ENCODE results near the gene CYFIP2. TPM values are rescaled to one million over a fixed set of nuclear protein-coding genes. Genes with fewer than 3 reads are reported as not detected.

CYFIP2 gene
- total RNA-seq, 1 experiment from 2014 or later, result 45.1 TPM

DNA sequence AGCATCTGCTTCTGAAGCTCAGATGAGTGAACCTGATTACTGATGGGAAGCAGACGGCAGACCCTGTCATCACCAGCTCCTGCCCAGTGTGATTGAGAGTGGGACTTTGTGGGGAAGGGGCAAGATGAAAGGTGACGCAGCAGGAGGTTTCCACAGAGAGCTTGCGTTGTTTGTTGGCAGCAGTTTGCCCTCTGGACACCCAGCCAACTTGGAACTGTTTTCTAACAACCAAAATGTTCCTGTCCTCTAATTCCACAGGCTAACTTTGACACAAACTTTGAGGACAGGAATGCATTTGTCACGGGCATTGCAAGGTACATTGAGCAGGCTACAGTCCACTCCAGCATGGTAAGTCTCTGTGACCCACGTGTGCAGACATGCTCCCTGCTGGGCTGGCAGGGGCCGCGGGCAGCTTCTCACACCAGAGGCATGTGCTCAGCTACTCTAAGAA, 20.9 kb downstream of the CYFIP2 start:
- no TSS peak for BruUV-seq (replicated peaks)
- POLR2A ChIA-PET, result no interaction called here
- DNase-seq (ENCODE audit: low read depth, low spot score) (no peak), ATAC-seq (no peak)
- Histone ChIP-seq H3K9me2 (ENCODE audit: insufficient read depth) (no peaks in the 10 kb centered on the region; the same call in 1 of the 2 replicates), H3K79me2 (ENCODE audit: insufficient read depth, low read length) (no peaks in the 10 kb centered on the region), H3K4me1 (ENCODE audit: control insufficient read depth in 1 of 2, insufficient read depth in 2 of 2, low read length in 2 of 2) (peaks cover 10 to 19% of the 10 kb centered on the region in 2 experiments), H4K20me1 (ENCODE audit: insufficient read depth) (no peaks in the 10 kb centered on the region), H3K27ac (ENCODE audit: low read depth, low read length) (no peak overlapping the region), H3K36me3 (ENCODE audit: control insufficient read depth in 1 of 2, insufficient read depth in 2 of 2, low read length in 2 of 2) (0 out of 4 replicates have a peak, but pooled peaks cover 0 to 5% of the 10 kb centered on the region in 2 experiments), H3K9me3 (ENCODE audit: control insufficient read depth in 1 of 2, insufficient read depth in 1 of 2, low read depth in 1 of 2, low read length in 2 of 2) (no peaks in the 10 kb centered on the region), H2AFZ (ENCODE audit: low read depth, low read length, poor library complexity, severe bottlenecking) (no peak overlapping the region), H3K9ac (ENCODE audit: low read length) (no peak overlapping the region), H3K4me2 (ENCODE audit: low read length) (no peak overlapping the region), H3K4me3 (replicated peaks in 1 of 2; ENCODE audit: low read depth in 1 of 2, low read length in 2 of 2) (no peak overlapping the region), H3K27me3 (ENCODE audit: insufficient read depth, low read length) (no peaks in the 10 kb centered on the region)
- TF ChIP-seq FOSL1 (IDR thresholded peaks at IDR 0.05; ENCODE audit: low read depth), result no peak
- no peak for TF ChIP-seq ZFX (IDR thresholded peaks at IDR 0.05)
- TF ChIP-seq, protein P1, sequence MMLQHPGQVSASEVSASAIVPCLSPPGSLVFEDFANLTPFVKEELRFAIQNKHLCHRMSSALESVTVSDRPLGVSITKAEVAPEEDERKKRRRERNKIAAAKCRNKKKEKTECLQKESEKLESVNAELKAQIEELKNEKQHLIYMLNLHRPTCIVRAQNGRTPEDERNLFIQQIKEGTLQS (IDR thresholded peaks at IDR 0.05), result no peak
- TF ChIP-seq SP1 (IDR thresholded peaks at IDR 0.05; ENCODE audit: low read depth), result no peak
- TF ChIP-seq POLR2AphosphoS5 (IDR thresholded peaks at IDR 0.05; ENCODE audit: low read depth, low read length), result no peak
- TF ChIP-seq TCF7L2 (IDR thresholded peaks at IDR 0.05; ENCODE audit: borderline replicate concordance, extremely low read depth, insufficient read depth, insufficient read length), result no peak
- TF ChIP-seq EZH2 (IDR thresholded peaks at IDR 0.05), result no peak
- TF ChIP-seq, protein P2, sequence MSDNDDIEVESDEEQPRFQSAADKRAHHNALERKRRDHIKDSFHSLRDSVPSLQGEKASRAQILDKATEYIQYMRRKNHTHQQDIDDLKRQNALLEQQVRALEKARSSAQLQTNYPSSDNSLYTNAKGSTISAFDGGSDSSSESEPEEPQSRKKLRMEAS (IDR thresholded peaks at IDR 0.05), result no peak
- CTCF ChIA-PET, result interaction anchor here (1.9 kb wide), 1 partner anchor 32 kb away, joined by 4 read pairs; no protein-coding TSS in a partner anchor
- RAD21 ChIA-PET (ENCODE audit: low non-redundant PET in 1 of 2, low total read pairs in 2 of 2, uncharacterized antibody in 2 of 2, unreplicated experiment in 2 of 2), result no interaction called here
- intact Hi-C loops (cut with micrococcal nuclease), result no loop called here

DNA sequence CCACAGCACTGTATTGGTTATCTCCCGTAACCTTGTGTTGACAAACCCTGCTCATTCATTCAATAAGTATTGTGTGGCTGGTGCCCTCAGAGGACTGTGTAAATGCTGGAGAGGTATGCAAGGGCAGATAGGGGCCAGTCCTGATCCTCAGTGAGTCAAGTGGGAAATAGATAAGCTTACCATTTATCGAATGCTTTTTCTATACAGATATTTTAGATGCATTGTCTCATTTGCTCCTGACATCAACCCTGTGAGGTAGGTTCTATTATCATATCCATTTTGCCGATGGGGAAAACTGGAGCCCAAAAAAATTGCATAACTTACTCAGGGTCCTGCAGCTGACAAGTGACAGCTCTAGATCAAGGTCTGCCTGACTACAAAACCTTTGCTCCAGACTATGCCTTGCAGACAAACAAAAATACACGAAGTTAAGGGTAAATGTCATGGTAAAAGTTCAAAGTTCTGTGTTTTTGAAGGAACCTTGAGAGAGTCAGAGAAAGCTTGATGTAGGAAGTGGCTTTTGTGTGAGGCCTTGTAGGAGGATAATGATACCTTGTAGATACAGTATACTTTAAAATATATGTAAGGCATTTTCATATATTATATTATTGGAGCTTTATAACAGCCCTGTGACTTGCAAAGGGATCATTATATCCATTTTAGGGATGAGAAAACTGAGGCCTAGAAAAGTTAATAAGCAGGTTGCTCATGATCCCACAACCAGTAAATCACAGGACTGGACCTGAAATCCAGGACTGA, 22.7 kb downstream of the CYFIP2 start:
- Histone ChIP-seq H3K36me3 (ENCODE audit: control insufficient read depth in 1 of 2, insufficient read depth in 2 of 2, low read length in 2 of 2) (0 out of 4 replicates have a peak, but pooled peaks cover 0 to 5% of the 10 kb centered on the region in 2 experiments), H3K9ac (ENCODE audit: low read length) (no peak overlapping the region), H3K27me3 (ENCODE audit: insufficient read depth, low read length) (no peaks in the 10 kb centered on the region), H4K20me1 (ENCODE audit: insufficient read depth) (no peaks in the 10 kb centered on the region), H3K4me1 (ENCODE audit: control insufficient read depth in 1 of 2, insufficient read depth in 2 of 2, low read length in 2 of 2) (peaks cover 10 to 19% of the 10 kb centered on the region in 2 experiments), H2AFZ (ENCODE audit: low read depth, low read length, poor library complexity, severe bottlenecking) (no peak overlapping the region), H3K27ac (ENCODE audit: low read depth, low read length) (no peak overlapping the region), H3K4me2 (ENCODE audit: low read length) (no peak overlapping the region), H3K4me3 (replicated peaks in 1 of 2; ENCODE audit: low read depth in 1 of 2, low read length in 2 of 2) (no peak overlapping the region), H3K9me3 (ENCODE audit: control insufficient read depth in 1 of 2, insufficient read depth in 1 of 2, low read depth in 1 of 2, low read length in 2 of 2) (no peaks in the 10 kb centered on the region), H3K9me2 (ENCODE audit: insufficient read depth) (no peaks in the 10 kb centered on the region; the same call in 1 of the 2 replicates), H3K79me2 (ENCODE audit: insufficient read depth, low read length) (no peaks in the 10 kb centered on the region)
- no TSS peak for BruUV-seq (replicated peaks)
- intact Hi-C loops (cut with micrococcal nuclease), result no loop called here
- ChIA-PET RAD21 (ENCODE audit: low non-redundant PET in 1 of 2, low total read pairs in 2 of 2, uncharacterized antibody in 2 of 2, unreplicated experiment in 2 of 2) (no interaction called here), CTCF (no interaction called here), POLR2A (no interaction called here)
- no peak for DNase-seq (ENCODE audit: low read depth, low spot score)
- ATAC-seq, result no peak
- no peak for TF ChIP-seq SIN3A (IDR thresholded peaks at IDR 0.05; ENCODE audit: low read depth)
- TF ChIP-seq YY1 (IDR thresholded peaks at IDR 0.05; ENCODE audit: extremely low read depth, insufficient replicate concordance, low read depth, low read length), result no peak
- no peak for TF ChIP-seq EZH2 (IDR thresholded peaks at IDR 0.05)
- TF ChIP-seq, protein P2 (IDR thresholded peaks at IDR 0.05), result no peak
- no peak for TF ChIP-seq SP1 (IDR thresholded peaks at IDR 0.05; ENCODE audit: low read depth)

Measured in HCT116 (cell line).